Activated naive CD4-positive, alpha-beta T cell treated with anti-CD3 and anti-CD28 coated beads, Interleukin-2, amount 50 U/mL, for 72 hours (primary cell): ENCODE results near the gene NDUFS5. TPM values are rescaled to one million over a fixed set of nuclear protein-coding genes. Genes with fewer than 3 reads are reported as not detected.

Experiments
- ATAC-seq, 2 donors: fragments of 150-1000 bp; cut with Tn5 transposase; 2 replicates each; pipeline ENCODE4 v1.10.0; 2021; ENCODE audit warnings: mild to moderate bottlenecking in 2 of 2, moderate library complexity in 2 of 2
- DNase-seq, 2 donors: peaks; one replicate each; pipeline ENCODE4 v3.0.0; 2021 to 2022; ENCODE audit warnings: low spot score in 2 of 2
- H3K27ac Mint-ChIP-seq, 2 donors: one replicate each; pipeline ENCODE4 v1.8.0; 2022; ENCODE audit warnings: mild to moderate bottlenecking in 2 of 2, mixed read lengths in 2 of 2
- H3K36me3 Mint-ChIP-seq, 2 donors: one replicate each; pipeline ENCODE4 v1.8.0; 2022; ENCODE audit warnings: mixed read lengths in 2 of 2
- H3K9me3 Mint-ChIP-seq, 2 donors: one replicate each; pipeline ENCODE4 v1.8.0; 2022; ENCODE audit warnings: mixed read lengths in 2 of 2
- total RNA-seq, 2 donors: library from RNA; stranded (reverse); gene quantifications; one replicate each; pipeline ENCODE4 v1.2.3, GENCODE V29; 2022

NDUFS5 gene
- total RNA-seq, 2 donors from 2014 or later, result 153 to 211 TPM

DNA sequence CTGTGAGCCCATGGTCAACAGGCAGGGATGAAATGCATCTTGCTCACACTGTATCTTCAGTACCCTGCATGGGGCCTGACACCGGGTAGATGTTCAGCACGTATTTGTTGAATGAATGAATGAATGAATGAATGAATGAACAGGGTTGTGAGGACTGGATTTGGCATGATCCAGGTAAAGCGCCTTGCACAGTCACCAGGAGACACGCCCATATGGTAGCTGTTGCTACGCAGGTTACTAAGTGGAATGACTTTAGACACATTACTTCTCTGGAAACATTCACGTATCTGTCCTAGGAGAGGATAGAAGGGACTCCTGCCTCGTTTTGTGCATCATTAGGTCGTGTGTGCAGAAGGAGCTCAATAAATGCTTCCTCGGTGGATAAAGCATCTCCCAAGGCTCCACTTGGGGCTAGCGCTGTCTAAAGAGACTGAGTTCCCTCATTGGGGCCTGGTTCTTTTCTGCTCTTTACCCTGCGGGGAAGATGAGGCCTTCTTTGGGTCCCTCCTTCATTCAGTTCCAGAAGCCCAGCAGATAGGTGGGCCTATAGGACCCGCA, 54.2 kb downstream of the NDUFS5 start:
- Mint-ChIP-seq H3K27ac (no peak overlapping the region), H3K9me3 (no peaks in the 10 kb centered on the region), H3K36me3 (peaks cover 10 to 14% of the 10 kb centered on the region in 2 donors)
- no peak for DNase-seq
- ATAC-seq, result no peak

DNA sequence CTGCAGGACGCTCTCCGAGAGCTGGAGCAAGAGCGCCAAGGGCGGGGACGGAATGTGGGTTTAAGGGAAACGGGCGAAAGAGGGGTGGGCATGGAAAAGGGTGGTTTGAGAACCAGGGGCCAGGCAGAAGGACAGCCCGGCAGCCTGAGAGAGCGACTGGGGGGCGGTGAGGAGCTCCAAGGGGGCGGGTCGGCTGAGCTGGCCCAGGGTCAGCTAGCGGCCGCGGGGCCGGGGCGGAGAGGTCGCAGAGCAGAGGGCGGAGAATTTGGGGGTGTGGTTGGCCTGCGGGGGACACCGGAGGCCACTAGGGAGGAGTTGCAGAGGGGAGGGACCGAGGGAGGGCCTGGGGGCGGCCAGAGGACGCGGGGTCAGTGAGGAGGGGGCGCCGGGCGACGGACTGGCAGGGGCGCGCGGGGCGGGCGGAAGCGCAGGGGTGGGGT, 54.7 kb downstream of the NDUFS5 start:
- Mint-ChIP-seq H3K27ac (no peak overlapping the region), H3K9me3 (no peaks in the 10 kb centered on the region), H3K36me3 (peaks cover 10 to 14% of the 10 kb centered on the region in 2 donors)
- no peak for DNase-seq
- ATAC-seq, result no peak

DNA sequence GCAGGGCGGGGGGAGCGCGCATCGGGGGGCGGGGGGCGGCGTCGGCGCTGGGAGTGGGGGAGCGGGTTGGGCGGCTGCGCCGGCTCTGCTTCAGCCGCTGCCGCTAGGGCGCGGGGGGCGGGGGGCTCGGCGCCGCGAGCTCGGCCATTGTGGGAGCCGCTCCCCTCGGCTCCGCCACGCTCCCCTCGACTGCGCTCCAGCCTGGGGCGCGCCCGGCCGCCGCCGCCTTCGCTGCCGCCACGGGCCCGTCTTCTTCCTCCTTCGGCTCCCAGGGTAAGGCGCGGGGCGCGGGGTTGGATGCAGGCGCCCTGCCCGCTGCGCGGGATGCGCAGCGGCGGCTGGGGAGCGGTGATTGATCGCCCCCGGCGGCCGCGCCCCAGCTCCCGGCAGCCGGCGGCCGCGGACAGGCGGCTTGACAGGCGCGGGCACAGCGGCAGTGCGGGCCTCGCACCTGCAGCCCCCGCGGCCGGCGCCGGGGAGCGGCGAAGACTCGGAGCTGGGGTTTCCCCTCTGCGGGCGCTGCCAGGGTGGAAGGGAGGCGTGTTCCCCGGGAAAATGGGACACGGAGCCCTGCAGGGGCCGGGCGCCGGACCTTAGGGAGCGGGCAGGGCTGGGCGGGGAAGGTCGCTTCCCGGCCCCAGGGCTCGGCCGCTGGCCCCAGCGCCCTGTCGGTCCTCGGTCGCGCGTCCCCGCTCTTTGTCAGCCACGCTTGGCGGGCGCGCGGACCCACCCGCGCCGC, 55.3 kb downstream of the NDUFS5 start:
- peak; percentile 54 to 78 for ATAC-seq
- peak in 1 of 2 donors; percentile 30 for DNase-seq
- Mint-ChIP-seq H3K36me3 (peaks cover 10 to 14% of the 10 kb centered on the region in 2 donors), H3K27ac (no peak overlapping the region), H3K9me3 (no peaks in the 10 kb centered on the region)

DNA sequence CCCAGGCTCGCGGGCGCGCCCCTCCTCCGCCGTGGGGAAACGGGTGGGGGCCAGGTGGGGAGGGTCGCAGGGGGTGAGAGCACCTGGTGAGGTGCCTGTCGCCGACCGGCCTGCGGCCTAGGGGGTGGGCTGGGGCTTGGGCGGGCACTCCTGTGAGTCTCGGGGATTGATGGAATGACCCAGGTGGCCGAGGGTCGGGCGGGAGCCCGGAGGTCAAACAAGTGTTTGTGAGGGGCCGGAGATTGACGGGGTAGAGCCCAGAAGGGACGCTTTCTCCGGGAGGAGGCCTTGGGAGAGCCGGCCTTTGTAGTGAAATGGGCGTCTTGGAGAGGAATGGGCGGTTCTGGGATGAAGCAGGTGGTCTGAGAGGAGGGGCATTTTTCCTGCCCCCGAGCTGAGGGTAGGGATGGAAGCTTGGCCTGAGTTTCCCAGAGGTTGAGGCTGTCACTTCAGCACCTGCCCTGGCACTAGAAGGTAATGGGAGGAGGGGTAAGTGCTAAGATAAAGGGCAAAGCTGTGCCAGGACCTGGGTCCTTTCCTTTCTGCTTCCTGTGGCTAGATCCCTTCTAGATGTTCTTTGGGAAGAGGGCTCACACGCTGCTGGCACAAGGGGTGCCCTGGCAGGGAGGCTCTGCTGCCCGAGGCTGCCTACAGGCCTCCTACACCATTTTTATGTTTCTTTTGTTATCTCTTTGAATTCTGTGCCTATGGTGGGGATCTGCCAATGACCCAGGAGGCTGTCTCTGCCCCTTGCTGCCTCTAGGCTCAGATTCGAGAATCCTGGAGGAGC, 56.1 kb downstream of the NDUFS5 start:
- Mint-ChIP-seq H3K27ac (peak overlapping the region in 1 of 2 donors; percentile 22), H3K36me3 (peaks cover 10 to 14% of the 10 kb centered on the region in 2 donors), H3K9me3 (no peaks in the 10 kb centered on the region)
- ATAC-seq (no peak), DNase-seq (no peak)

DNA sequence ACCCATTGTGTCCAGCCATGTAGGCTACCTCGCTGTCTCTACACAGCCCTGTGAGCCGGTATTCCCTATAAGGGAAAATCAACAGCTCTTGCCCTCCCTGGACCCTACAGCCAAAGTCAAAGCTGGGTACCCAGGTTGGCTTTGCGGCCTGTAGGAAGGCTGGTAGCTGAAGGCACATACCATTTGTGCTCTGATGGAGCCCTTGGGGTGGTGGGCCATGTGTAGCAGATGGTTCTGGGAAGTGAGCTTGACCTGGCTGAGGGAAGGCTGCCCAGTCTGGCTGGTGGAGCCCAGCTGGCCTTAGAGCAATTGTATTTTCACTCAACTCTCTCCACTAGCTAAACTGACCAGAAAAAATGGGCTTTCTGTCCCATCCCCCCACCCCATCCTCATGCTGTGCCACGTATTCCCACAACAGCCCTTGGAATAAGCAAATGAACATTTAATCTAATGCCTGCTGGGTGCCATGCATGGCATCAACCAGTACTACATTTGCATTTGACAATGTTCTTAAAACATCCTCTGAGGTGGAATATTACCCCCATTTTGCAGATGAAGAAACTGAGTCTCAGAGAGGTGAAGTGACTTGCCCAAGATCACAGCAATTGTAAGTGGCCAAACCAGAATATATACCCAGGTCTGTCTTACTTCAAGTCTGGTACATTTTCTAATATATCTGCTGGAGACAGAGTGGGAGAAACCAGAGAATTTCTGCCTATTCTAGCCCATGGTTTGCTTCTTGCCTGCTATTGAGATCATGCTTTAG, 56.8 kb downstream of the NDUFS5 start:
- Mint-ChIP-seq H3K9me3 (no peaks in the 10 kb centered on the region), H3K27ac (no peak overlapping the region), H3K36me3 (peaks cover 10 to 14% of the 10 kb centered on the region in 2 donors)
- ATAC-seq (no peak), DNase-seq (no peak)

DNA sequence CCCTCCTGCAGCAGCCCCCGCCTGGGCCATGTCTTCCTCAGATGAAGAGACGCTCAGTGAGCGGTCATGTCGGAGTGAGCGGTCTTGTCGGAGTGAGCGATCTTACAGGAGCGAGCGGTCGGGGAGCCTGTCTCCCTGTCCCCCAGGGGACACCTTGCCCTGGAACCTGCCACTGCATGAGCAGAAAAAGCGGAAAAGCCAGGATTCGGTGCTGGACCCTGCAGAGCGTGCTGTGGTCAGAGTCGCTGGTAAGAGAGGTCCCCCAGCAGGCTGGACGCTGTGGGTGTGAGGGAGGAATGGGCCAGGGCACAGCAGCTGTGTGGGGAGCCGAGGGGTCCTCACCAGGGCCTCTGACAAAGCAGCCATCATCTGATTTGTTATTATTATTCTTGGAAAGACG, 58.0 kb downstream of the NDUFS5 start:
- Mint-ChIP-seq H3K9me3 (no peaks in the 10 kb centered on the region), H3K27ac (no peak overlapping the region), H3K36me3 (peaks cover 10 to 14% of the 10 kb centered on the region in 2 donors)
- no peak for DNase-seq
- ATAC-seq, result no peak

Other genes starting within 250 kb of the NDUFS5 start
- 10 to 100 TPM; 23.3 to 25.0 TPM for gene RRAGC, start 166.6 kb upstream of the NDUFS5 start, total RNA-seq
- gene MYCBP, start 153.0 kb upstream of the NDUFS5 start, total RNA-seq, result 10 to 100 TPM; 23.6 to 42.9 TPM
- gene GJA9, start 144.8 kb upstream of the NDUFS5 start, total RNA-seq, result not detected
- not detected for gene RHBDL2, start 84.5 kb upstream of the NDUFS5 start, total RNA-seq
- gene AKIRIN1, start 35.1 kb upstream of the NDUFS5 start, total RNA-seq, result 10 to 100 TPM; 45.8 to 93.6 TPM
- 100 to 1,000 TPM; 355 to 400 TPM for gene MACF1, start 178.3 kb downstream of the NDUFS5 start, total RNA-seq